HepG2 (cell line): ENCODE data around the gene RPTOR. TPM values are rescaled to one million over a fixed set of nuclear protein-coding genes. Genes with fewer than 3 reads are reported as not detected.
A peak's percentile ranks its signal among the peaks of the same experiment; 100 is the strongest.

Source experiments
- ARNT ChIP-seq: fragments of 450-650 bp; IDR thresholded peaks from 2 replicates; pipeline ENCODE4 v1.6.1; 2017
- CHD2 ChIP-seq: IDR thresholded peaks from 2 replicates; pipeline ENCODE4 v1.6.1; 2011; ENCODE audit warnings: low read depth, low read length, improper control_type of control experiment
- ELF4 ChIP-seq: sonication (generic); formaldehyde crosslinking; IDR thresholded peaks from 2 replicates; pipeline ENCODE4 v1.5.0; 2020; ENCODE audit warnings: missing genetic modification reagents, mild to moderate bottlenecking, moderate library complexity, borderline replicate concordance
- GATA4 ChIP-seq: sonication (generic); IDR thresholded peaks from 2 replicates; pipeline ENCODE4 v1.6.1; 2016; ENCODE audit warnings: antibody characterized with exemption, low read depth, borderline replicate concordance
- GTF2F1 ChIP-seq: fragments of 150-350 bp; IDR thresholded peaks from 2 replicates; pipeline ENCODE4 v1.6.1; 2014; ENCODE audit warnings: low read length
- KDM4B ChIP-seq: sonication (generic); formaldehyde crosslinking; IDR thresholded peaks from 2 replicates; pipeline ENCODE4 v1.4.0; 2020; ENCODE audit warnings: missing genetic modification reagents
- MTF2 ChIP-seq: sonication (generic); formaldehyde crosslinking; IDR thresholded peaks from 2 replicates; pipeline ENCODE4 v1.5.0; 2020; ENCODE audit warnings: missing genetic modification reagents, borderline replicate concordance
- NFKB2 ChIP-seq: sonication (generic); formaldehyde crosslinking; IDR thresholded peaks from 2 replicates; pipeline ENCODE4 v1.4.0; 2020; ENCODE audit warnings: missing genetic modification reagents, borderline replicate concordance
- POGZ ChIP-seq: sonication (generic); formaldehyde crosslinking; IDR thresholded peaks from 2 replicates; pipeline ENCODE4 v1.4.0; 2020; ENCODE audit warnings: mild to moderate bottlenecking, missing genetic modification reagents
- RNF219 ChIP-seq: sonication (generic); formaldehyde crosslinking; IDR thresholded peaks from 2 replicates; pipeline ENCODE4 v1.5.0; 2020; ENCODE audit warnings: mild to moderate bottlenecking, missing genetic modification reagents
- SRSF1 ChIP-seq: fragments of 200-400 bp; formaldehyde crosslinking; optimal IDR thresholded peaks from 2 replicates; pipeline ENCODE3; 2017; ENCODE audit warnings: mild to moderate bottlenecking, low read depth, low read length, moderate library complexity
- TOE1 ChIP-seq: sonication (generic); formaldehyde crosslinking; IDR thresholded peaks from 2 replicates; pipeline ENCODE4 v1.4.0; 2020; ENCODE audit warnings: mild to moderate bottlenecking, missing genetic modification reagents
- ZBTB1 ChIP-seq: sonication (generic); formaldehyde crosslinking; IDR thresholded peaks from 2 replicates; pipeline ENCODE4 v1.4.0; 2020; ENCODE audit warnings: missing genetic modification reagents, borderline replicate concordance
- ZC3H13 ChIP-seq: sonication (generic); formaldehyde crosslinking; IDR thresholded peaks from 2 replicates; pipeline ENCODE4 v1.8.1; 2023; ENCODE audit warnings: mild to moderate bottlenecking, missing genetic modification reagents, moderate library complexity
- ZNF101 ChIP-seq: sonication (generic); formaldehyde crosslinking; IDR thresholded peaks from 2 replicates; pipeline ENCODE4 v1.4.0; 2020; ENCODE audit warnings: mild to moderate bottlenecking, low read depth, missing genetic modification reagents, borderline replicate concordance
- ZNF180 ChIP-seq: sonication (generic); formaldehyde crosslinking; IDR thresholded peaks from 2 replicates; pipeline ENCODE4 v1.4.0; 2020; ENCODE audit warnings: low read depth, missing genetic modification reagents, borderline replicate concordance
- ZNF251 ChIP-seq: sonication (generic); formaldehyde crosslinking; IDR thresholded peaks from 2 replicates; pipeline ENCODE4 v1.9.0; 2021; ENCODE audit warnings: mild to moderate bottlenecking, missing genetic modification reagents
- ZNF343 ChIP-seq: sonication (generic); formaldehyde crosslinking; IDR thresholded peaks from 2 replicates; pipeline ENCODE4 v1.4.0; 2020; ENCODE audit warnings: mild to moderate bottlenecking, missing genetic modification reagents
- ZNF546 ChIP-seq: sonication (generic); formaldehyde crosslinking; conservative IDR thresholded peaks from 2 replicates; pipeline ENCODE4 v1.8.1; 2023; ENCODE audit warnings: mild to moderate bottlenecking, missing genetic modification reagents
- ZNF589 ChIP-seq: sonication (generic); formaldehyde crosslinking; conservative IDR thresholded peaks from 2 replicates; pipeline ENCODE4 v1.8.0; 2022; ENCODE audit warnings: mild to moderate bottlenecking, moderate library complexity, missing genetic modification reagents
- ZNF746 ChIP-seq: sonication (generic); formaldehyde crosslinking; IDR thresholded peaks from 2 replicates; pipeline ENCODE4 v1.8.0; 2022; ENCODE audit warnings: mild to moderate bottlenecking, missing genetic modification reagents
- ZNF768 ChIP-seq: sonication (generic); formaldehyde crosslinking; IDR thresholded peaks from 2 replicates; pipeline ENCODE4 v1.4.0; 2020; ENCODE audit warnings: missing genetic modification reagents
- ZNF841 ChIP-seq: sonication (generic); formaldehyde crosslinking; IDR thresholded peaks from 2 replicates; pipeline ENCODE4 v1.8.1; 2023; ENCODE audit warnings: missing genetic modification reagents, borderline replicate concordance
- polyA plus RNA-seq, 8 experiments: library from polyadenylated mRNA; depleted of rRNA in 3 of 8; stranded (reverse) in 7 of 8; unstranded in 1 of 8; fragments of >200 nt; fragmentation: Illumina TruSeq in 4 of 8; extraction: Trizol in 4 of 8; gene quantifications; 2 replicates each; pipeline versions ENCODE4 v1.2.1 to v1.2.3, GENCODE V29; 2011 to 2016; ENCODE audit warnings: low read depth in 4 of 8, missing spikeins in 1 of 8, mixed read lengths in 1 of 8; ENCODE audit not compliant: insufficient read depth in 1 of 8
- total RNA-seq, 5 experiments: library from RNA; depleted of rRNA; stranded (reverse); fragments of >200 nt; fragmentation: Illumina TruSeq; extraction: Trizol; gene quantifications; 2 replicates each; pipeline ENCODE4 v1.2.3, GENCODE V29; 2016; ENCODE audit warnings: low read depth in 1 of 5
- TF ChIP-seq, protein P1 (sequence below): sonication (generic); formaldehyde crosslinking; IDR thresholded peaks from 2 replicates; pipeline ENCODE4 v1.8.0; 2022; ENCODE audit warnings: missing genetic modification reagents, low read depth, mild to moderate bottlenecking, borderline replicate concordance
- TF ChIP-seq, protein P2 (sequence below): sonication (generic); formaldehyde crosslinking; IDR thresholded peaks from 2 replicates; pipeline ENCODE4 v1.4.0; 2020; ENCODE audit warnings: missing genetic modification reagents

RPTOR gene
- total and polyA plus RNA-seq, 2 of the 13 experiments (the other 11 are each of a cell fraction or from before 2014, with no cell fraction given), result 6.6 to 25.3 TPM

- TF ChIP-seq, protein P1, sequence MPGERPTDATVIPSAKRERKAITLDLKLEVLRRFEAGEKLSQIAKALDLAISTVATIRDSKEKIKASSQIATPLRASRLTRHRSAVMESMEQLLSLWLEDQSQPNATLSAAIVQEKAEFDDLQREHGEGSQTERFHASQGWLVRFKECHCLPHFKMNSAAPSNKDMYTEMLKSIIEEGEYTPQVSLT (CRISPR knock-in tag), result no peak
- TF ChIP-seq ZNF343 (CRISPR knock-in tag), result 0 out of 2 replicates have a peak, but pooled peaks have one; percentile 46
- no peak for TF ChIP-seq ZBTB1
- TF ChIP-seq ZNF180 (CRISPR knock-in tag), result no peak
- TF ChIP-seq NFKB2, result peak; percentile 77; the same call in 1 of the 2 replicates
- TF ChIP-seq GTF2F1, result no peak
- TF ChIP-seq ZNF251 (CRISPR knock-in tag), result no peak
- peak; percentile 81; the same call in 1 of the 2 replicates for TF ChIP-seq ZNF768 (CRISPR knock-in tag)
- TF ChIP-seq, protein P2, sequence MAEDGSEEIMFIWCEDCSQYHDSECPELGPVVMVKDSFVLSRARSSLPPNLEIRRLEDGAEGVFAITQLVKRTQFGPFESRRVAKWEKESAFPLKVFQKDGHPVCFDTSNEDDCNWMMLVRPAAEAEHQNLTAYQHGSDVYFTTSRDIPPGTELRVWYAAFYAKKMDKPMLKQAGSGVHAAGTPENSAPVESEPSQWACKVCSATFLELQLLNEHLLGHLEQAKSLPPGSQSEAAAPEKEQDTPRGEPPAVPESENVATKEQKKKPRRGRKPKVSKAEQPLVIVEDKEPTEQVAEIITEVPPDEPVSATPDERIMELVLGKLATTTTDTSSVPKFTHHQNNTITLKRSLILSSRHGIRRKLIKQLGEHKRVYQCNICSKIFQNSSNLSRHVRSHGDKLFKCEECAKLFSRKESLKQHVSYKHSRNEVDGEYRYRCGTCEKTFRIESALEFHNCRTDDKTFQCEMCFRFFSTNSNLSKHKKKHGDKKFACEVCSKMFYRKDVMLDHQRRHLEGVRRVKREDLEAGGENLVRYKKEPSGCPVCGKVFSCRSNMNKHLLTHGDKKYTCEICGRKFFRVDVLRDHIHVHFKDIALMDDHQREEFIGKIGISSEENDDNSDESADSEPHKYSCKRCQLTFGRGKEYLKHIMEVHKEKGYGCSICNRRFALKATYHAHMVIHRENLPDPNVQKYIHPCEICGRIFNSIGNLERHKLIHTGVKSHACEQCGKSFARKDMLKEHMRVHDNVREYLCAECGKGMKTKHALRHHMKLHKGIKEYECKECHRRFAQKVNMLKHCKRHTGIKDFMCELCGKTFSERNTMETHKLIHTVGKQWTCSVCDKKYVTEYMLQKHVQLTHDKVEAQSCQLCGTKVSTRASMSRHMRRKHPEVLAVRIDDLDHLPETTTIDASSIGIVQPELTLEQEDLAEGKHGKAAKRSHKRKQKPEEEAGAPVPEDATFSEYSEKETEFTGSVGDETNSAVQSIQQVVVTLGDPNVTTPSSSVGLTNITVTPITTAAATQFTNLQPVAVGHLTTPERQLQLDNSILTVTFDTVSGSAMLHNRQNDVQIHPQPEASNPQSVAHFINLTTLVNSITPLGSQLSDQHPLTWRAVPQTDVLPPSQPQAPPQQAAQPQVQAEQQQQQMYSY, result no peak
- TF ChIP-seq ARNT, result no peak
- TF ChIP-seq GATA4, result no peak
- no peak; the same call in 1 of the 2 replicates for TF ChIP-seq TOE1 (CRISPR knock-in tag)
- TF ChIP-seq ZC3H13 (CRISPR knock-in tag), result no peak
- TF ChIP-seq ZNF841, result no peak
- TF ChIP-seq ELF4 (CRISPR knock-in tag), result no peak
- 0 out of 2 replicates have a peak, but pooled peaks have one; percentile 38 for TF ChIP-seq MTF2 (CRISPR knock-in tag)
- TF ChIP-seq ZNF101 (CRISPR knock-in tag), result no peak
- TF ChIP-seq POGZ, result peak; percentile 78
- TF ChIP-seq KDM4B (CRISPR knock-in tag), result peak; percentile 77; the same call in 1 of the 2 replicates
- TF ChIP-seq CHD2, result no peak
- no peak for TF ChIP-seq RNF219 (CRISPR knock-in tag)
- TF ChIP-seq ZNF589 (CRISPR knock-in tag), result no peak
- no peak for TF ChIP-seq ZNF546 (CRISPR knock-in tag)
- TF ChIP-seq ZNF746 (CRISPR knock-in tag), result no peak
- TF ChIP-seq SRSF1, result no peak
Measured at GRCh38 chr17:80575057-80575875, 30.6 kb downstream of the RPTOR start (continued).
